DMS53 treated with DMSO at 0.1 percent for 48 hours (cell line): Measurements from ENCODE around the gene SCARF1.

ENCODE experiments used
- DNase-seq: peaks from one replicate; lab custom pipeline; 2025; ENCODE audit not compliant: unreplicated experiment; lab: John Stamatoyannopoulos, UW

Gene SCARF1

GRCh38 chr17:1628856-1629503, 16.6 kb downstream of the SCARF1 start:
- peak; percentile 71 for DNase-seq

DNA sequence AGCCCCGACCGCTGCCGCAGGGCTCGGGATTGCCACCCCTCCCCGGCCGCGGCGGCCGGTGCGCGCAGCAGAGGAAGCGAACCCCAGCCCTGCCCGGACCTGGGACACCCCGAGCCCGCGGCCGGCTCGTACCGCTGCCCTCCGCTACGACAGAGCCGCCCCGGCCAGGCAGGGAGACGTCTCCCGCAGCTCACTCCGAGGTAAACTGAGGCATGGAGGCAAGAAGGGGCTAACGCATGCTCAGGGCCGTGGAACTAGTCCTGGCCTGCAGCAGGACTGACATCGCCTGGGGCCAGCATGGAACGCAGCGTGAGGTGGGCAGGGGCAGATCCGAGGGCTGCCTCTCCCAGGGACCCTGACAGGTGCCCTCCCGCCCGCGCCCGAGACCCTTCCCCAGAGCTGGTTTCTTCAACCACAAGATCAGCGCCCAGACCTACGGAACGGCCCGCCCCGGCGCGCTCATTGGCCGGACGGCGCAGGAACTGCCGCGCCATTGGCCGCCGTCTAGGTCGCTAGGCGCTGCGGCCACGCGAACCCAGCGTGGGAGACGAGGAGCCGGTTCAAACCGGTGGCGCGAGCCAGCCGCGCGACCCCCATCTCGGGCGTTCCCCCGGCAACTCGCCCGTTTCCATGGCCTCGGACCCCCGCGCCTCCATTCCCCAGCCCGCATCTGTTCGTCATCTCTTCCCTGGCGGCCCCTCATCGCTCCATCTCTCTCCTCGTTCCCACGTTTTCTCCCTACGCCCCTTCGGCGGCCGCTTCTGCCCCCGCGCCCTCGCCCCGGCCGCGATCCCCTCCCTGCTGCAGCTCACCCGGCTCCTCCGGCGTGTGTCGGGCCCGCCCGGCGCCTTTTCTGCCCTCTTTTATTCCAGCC, 17.3 kb downstream of the SCARF1 start, which contains the start of gene SLC43A2:
Gene SLC43A2, minus strand, starts transcription at position 853 of the 874 bp plus-strand sequence. CDS start 960 bp downstream, outside the sequence.
- peak; percentile 42 for DNase-seq

DNA sequence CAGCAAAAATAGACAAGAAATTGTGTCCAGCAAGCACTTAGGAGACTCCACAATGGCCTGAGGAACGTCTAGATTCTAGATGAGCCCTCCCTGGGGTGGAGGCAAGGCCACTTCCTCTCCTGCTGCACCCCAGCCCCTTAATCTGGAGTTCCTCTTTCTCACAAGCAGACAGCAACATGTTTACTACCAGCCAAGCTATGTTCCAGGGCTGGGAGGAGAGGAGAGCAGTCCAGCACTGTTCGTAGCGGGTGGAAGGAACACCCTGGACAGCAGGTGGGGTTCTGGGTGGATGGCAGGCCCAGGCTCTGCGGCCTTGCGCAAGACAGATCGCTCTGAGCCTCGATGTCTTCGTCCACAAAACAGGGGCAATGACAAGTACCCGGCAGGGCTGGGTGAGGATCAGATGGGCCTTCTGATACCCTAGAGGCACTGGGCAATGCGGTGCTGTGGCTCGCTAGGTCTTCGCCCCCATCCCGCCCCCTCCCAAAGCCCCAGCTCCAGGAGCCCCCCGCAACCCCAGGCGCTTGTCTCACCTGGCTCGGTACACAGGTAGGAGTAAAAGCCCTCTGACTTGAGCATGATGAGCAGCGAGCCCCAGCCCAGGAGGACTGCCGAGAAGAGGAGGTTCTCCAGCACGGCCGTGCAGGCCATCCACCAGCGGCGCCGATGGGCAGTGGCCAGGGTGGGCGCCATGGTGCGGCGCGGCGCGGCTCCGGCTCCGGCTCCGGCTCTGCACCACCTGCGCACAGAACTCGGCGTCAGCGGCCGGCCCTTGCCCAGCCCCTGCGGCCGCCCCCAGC, 18.1 kb downstream of the SCARF1 start:
- DNase-seq: no peak

- DNase-seq: no peak
Measured at GRCh38 chr17:1626333-1626732, 19.2 kb downstream of the SCARF1 start.

GRCh38 chr17:1625581-1625980, 20.0 kb downstream of the SCARF1 start:
- DNase-seq: no peak

DNA sequence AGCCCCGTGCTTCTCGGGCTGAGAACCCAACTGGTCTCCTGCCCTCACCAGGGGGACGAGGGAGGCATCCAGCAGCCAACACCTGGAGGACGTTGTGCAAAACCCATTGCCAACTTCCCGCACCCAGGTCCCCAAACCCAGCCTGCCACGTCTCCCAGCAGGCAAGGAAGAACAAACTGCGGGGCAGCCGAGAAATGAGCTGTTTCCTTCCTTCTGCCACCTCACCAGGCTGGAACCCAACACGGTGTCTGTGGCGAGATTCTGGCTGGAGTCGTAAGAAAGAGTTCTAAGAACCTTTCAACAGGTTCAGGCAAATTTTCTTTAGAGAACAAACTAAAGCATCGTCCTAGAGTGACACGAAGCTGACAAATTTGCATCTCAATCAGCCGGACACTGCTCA, 20.5 kb downstream of the SCARF1 start:
- no peak for DNase-seq

DNA sequence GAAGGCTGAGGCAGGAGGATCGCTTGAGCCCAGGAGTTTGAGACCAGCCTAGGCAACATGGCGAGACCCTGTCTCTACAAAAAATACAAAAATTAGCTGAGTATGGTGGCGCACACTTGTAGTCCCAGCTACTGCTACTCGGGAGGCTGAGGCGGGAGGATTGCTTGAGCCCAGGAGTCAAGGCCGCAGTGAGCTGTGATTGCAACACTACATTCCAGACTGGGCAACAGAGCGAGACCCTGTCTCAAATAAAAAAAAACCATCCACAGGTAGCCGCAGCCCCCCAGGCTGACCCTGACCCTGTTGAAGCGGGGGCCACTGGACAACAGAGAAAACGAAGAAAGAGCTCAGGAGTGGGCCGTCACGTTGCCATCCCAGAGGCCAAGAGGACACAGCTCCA, 20.9 kb downstream of the SCARF1 start:
- no peak for DNase-seq

DNA sequence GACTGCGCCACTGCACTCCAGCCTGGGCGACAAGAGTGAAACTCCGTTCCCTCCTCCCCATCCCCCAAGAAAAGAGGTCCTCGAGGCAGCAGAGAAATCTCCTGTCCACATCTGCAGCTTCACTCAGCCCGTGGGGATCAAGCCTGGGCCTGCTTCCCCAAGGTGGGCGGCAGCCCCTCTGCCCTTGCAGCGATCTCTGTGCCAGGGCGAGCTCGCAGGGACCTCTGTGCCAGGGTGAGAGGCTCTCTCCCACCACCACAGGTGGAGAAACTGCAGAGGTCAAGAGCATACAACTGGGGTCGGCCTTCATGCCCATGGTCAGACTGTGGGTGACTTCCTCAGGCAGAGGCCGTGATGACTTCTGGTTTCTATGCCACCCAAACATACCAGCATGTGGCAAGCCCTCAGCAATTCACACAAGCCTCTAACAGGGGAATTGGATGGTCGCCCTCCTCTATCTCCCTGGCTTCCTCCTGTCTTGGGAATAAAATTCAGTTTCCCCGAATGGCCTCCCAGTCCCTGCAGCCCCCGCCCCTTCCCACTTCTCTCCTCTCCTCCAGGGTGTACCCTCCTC, 22.4 kb downstream of the SCARF1 start:
- no peak for DNase-seq

GRCh38 chr17:1621273-1621954, 24.1 kb downstream of the SCARF1 start:
- DNase-seq: no peak

DNA sequence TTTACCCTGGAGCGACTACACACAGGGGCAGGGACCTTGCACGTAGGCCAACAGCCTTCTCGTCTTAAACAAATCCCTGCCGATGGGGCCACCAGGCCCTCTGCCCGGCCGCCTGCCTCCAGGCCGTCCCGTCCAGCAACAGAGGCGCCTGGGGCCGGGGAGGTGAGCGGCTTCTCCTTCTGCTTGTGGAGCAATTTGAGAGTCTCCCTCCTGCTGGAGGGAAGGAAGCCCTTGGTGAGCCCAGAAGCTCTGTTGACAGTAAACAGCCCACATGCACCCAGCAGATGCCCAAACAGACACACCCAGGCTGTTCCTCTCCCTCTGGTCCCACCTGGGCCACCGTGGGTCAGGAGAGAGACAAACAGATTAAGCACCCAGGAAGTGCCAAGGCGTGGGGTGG, 25.0 kb downstream of the SCARF1 start:
- no peak for DNase-seq

DNA sequence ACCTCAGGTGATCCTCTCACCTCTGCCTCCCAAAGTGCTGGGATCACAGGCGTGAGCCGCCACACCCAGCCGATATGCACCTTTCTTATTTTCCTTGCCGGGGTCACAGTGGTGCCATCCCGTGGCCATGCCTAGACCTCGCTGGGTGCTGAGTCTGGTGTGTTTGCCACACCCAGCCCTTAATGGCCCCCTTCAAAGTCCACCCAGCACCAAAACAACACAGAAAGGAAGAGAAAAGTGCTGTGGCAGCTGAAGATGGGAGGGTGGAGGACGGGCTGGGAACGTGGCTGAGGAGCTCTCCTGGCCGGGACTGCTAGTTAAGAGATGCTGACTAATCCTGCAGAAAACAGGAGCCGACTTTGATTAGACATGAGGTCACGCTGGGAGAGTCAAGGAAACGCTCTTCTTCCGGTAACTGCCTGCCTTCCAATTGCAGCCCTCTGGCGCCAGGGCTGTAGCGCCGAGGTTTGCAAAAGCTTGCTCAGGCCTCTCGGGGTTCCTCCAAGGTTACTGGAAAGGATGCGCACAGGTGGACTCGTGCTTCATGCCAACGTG, 27.8 kb downstream of the SCARF1 start:
- DNase-seq: no peak

DNA sequence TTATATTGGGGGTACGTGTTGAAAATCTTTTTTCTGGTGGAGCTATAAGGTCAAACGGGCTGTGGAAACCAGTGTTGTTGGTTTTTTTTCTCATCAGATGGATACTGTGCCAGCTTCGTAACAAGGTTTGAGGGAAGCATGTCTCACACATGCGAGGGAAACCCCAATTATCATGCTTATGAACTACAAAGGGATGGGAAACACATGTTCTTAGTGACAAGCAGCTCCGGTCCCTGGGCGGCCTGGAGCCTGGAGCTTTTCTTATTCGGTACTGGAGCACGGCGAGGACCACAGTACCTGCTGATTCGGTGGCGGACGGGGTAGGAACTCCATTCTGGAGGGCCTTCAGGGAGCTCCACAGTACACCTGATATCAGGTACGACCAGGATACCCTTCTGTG, 29.4 kb downstream of the SCARF1 start:
- DNase-seq: no peak

DNA sequence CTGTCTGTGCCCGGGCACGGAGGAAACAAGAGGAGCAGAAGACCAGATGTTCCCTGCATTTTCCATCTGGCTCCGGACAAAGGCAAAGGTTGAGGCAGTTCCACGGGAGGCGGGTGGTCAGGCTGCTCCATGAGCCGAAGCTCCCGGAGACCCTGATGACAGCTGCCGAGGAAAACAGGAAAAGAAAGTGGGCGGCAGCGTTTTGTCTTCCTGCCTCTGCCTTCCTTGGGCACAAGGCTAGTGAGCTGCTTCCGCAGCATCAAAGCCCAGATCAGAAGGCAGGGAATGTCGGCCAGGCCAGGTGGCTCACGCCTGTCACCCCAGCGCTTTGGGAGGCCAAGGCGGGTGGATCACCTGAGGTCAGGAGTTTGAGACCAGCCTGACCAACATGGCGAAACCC, 33.1 kb downstream of the SCARF1 start:
- DNase-seq: no peak

- no peak for DNase-seq
Measured at GRCh38 chr17:1611715-1612114, 33.8 kb downstream of the SCARF1 start.

DNA sequence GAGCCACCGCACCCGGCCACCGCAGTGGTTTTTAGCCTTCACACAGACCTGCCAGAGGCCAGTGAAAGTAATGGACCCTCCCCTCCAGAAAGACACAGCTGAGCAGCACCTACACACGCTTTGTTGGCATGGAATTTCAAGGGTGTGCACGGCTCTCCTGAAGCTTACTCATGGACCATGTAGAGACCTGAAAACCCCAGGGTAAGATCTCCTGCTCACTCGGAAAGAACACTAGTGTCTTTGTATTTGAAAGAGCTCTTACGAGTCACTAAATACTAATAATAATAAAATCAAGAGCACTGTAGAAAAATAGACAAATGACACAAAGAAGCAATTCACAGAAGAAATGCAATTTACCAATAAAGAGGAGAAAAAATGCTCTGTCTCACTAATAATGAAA, 36.9 kb downstream of the SCARF1 start:
- no peak for DNase-seq

DNA sequence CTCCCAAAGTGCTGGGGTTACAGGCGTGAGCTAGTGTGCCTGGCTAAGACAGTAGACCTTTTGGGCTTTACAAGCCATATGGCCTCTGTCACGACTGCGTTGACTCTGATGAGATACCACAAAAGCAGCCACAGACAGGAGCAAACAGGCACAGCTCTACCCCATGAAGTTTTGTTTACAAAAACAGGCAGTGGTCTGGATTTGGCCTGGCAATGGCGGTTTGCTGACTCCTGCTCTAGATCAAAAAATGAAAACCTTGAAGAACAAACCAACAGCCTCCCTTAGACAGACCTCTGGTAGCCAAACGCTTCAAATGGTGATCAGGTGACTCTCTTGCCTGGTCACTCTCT, 37.6 kb downstream of the SCARF1 start:
- DNase-seq: no peak

DNA sequence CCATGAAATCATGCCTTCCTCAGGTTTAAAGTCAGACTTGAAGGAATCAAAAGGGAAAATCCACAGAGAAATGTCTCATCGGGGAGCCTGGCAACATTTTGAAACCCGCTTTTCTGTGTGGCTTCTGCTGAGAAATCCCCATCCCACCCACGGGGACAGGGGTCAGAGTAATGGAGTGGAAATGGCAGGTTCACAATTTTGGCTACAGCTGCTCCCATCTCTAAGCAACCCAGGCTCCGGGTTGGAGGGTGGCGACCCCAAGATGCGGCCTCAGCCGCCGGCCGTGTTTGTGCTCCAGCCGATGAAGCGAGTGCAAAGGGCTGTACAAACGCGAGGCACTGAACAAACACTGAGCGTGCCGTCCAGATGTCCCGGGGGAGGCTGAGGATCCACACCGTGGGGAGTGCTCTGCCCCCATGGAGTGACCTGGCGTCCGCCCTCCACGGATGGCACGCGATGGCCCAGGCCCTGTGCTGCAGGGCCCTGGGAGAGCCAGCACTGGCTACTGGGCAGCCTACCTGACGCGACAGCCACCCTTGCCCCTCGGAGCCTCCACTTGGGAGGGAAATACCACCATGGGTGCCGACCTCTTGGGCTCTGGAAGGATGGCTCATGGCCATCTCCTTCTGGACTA, 39.1 kb downstream of the SCARF1 start:
- no peak for DNase-seq

GRCh38 chr17:1605681-1606351, 39.7 kb downstream of the SCARF1 start:
- no peak for DNase-seq

- no peak for DNase-seq
Measured at GRCh38 chr17:1604831-1605528, 40.6 kb downstream of the SCARF1 start.
